Right lobe of liver (tissue), 6 donors: ENCODE measurements around the gene ZDHHC1. TPM values are rescaled to one million over a fixed set of nuclear protein-coding genes. Genes with fewer than 3 reads are reported as not detected.
A peak's percentile ranks its signal among the peaks of the same experiment; 100 is the strongest.

ENCODE experiments used
- ATAC-seq, 4 donors: fragments of 200-7000 bp; cut with Tn5 transposase; one replicate each; pipeline ENCODE4 v1.9.1; 2020; ENCODE audit warnings: mild to moderate bottlenecking in 4 of 4, moderate library complexity in 4 of 4
- DNase-seq, 3 donors: peaks; one replicate each; pipeline ENCODE4 v3.0.0-alpha.2; 2020
- H3K27ac ChIP-seq, 3 donors: fragments of 200-600 bp; one replicate each; pipeline ENCODE4 v1.8.0; 2022
- H3K27me3 ChIP-seq, 2 donors: fragments of 200-600 bp; one replicate each; pipeline ENCODE4 v1.8.0; 2022
- H3K36me3 ChIP-seq, 4 donors: fragments of 200-600 bp; sonication (generic) in 1 of 4; one replicate each; pipeline versions ENCODE4 v1.5.1 to v1.8.0; 2017 to 2022; ENCODE audit warnings: control low read depth in 1 of 4
- H3K4me1 ChIP-seq, 4 donors: fragments of 200-600 bp; sonication (generic) in 1 of 4; one replicate each; pipeline versions ENCODE4 v1.5.1 to v1.8.0; 2017 to 2022; ENCODE audit warnings: control low read depth in 1 of 4
- H3K4me3 ChIP-seq, 3 donors: fragments of 200-600 bp; one replicate each; pipeline ENCODE4 v1.8.0; 2022
- H3K9me3 ChIP-seq, 4 donors: fragments of 200-600 bp; sonication (generic) in 1 of 4; one replicate each; pipeline versions ENCODE4 v1.5.1 to v1.8.0; 2017 to 2022; ENCODE audit warnings: control low read depth in 1 of 4
- POLR2A ChIP-seq: fragments of 450-650 bp; IDR thresholded peaks from one replicate; pipeline ENCODE4 v1.6.1; 2017; ENCODE audit warnings: antibody characterized with exemption, mild to moderate bottlenecking
- WGBS: methylation state at CpG from one replicate; pipeline ENCODE4 v1.1.6; 2018; ENCODE audit warnings: low coverage, low lambda C conversion rate; ENCODE audit not compliant: insufficient coverage; ENCODE audit errors: missing lambda C conversion rate; 5-methylcytosine and 5-hydroxymethylcytosine counted together
- intact Hi-C, 2 donors: fragments of 100-400 bp; cut with DNase I; formaldehyde crosslinking; loops; one replicate each; pipeline versions ENCODE4 v1.11.2 to v1.14.1; 2022
- total RNA-seq, 6 experiments: library from RNA; depleted of rRNA in 2 of 6; stranded (reverse); fragments of >200 nt in 2 of 6; fragmentation: NEBNext Ultra II Directional in 3 of 6; extraction: Animal tissue kit (Norgen Biotek cat#: 25700) in 3 of 6; gene quantifications; one replicate each; pipeline versions ENCODE4 v1.1.0 to v1.2.4, GENCODE V29; 2016 to 2023
- TF ChIP-seq, protein P1 (sequence below), 4 donors: fragments of 200-600 bp in 3 of 4; fragments of 450-650 bp in 1 of 4; IDR thresholded peaks; one replicate each; pipeline versions ENCODE4 v1.5.1 to v1.8.0; 2016 to 2022; ENCODE audit warnings: antibody characterized with exemption in 4 of 4, mild to moderate bottlenecking in 2 of 4
- donor health status: DM: no; HTN: yes; CAD: no.
- donor health status: DM: no; HTN: no; CAD: no.
- donor health status: DM: no; HTN: no; CAD: no.
- donor health status: DM: no; HTN: yes; CAD: no.
- donor health status: DM: no; HTN: yes; CAD: no.

ZDHHC1 gene
- total RNA-seq, 6 experiments from 2014 or later = 1.2 to 4.0 (median 1.8) TPM

GRCh38 chr16:67451061-67451703 lies 34.9 kb upstream of the ZDHHC1 start:
- ATAC-seq (no peak), DNase-seq (no peak)
- peaks cover 0 to 3% (median 1%) of the 10 kb centered on the region in 4 donors for H3K36me3 ChIP-seq
- H3K9me3 ChIP-seq = no peaks in the 10 kb centered on the region
- intact Hi-C loops = no loop called here
- no peak overlapping the region for H3K27ac ChIP-seq
- H3K4me1 ChIP-seq = peaks cover 0 to 37% (median 23%) of the 10 kb centered on the region in 4 donors
- H3K4me3 ChIP-seq = no peak overlapping the region
- H3K27me3 ChIP-seq = no peaks in the 10 kb centered on the region
- TF ChIP-seq, protein P1, sequence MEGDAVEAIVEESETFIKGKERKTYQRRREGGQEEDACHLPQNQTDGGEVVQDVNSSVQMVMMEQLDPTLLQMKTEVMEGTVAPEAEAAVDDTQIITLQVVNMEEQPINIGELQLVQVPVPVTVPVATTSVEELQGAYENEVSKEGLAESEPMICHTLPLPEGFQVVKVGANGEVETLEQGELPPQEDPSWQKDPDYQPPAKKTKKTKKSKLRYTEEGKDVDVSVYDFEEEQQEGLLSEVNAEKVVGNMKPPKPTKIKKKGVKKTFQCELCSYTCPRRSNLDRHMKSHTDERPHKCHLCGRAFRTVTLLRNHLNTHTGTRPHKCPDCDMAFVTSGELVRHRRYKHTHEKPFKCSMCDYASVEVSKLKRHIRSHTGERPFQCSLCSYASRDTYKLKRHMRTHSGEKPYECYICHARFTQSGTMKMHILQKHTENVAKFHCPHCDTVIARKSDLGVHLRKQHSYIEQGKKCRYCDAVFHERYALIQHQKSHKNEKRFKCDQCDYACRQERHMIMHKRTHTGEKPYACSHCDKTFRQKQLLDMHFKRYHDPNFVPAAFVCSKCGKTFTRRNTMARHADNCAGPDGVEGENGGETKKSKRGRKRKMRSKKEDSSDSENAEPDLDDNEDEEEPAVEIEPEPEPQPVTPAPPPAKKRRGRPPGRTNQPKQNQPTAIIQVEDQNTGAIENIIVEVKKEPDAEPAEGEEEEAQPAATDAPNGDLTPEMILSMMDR (IDR thresholded peaks at IDR 0.05) = no peak
- TF ChIP-seq POLR2A = no peak
- WGBS = 76% methylated on average over 9 of the region's 12 CpGs

GRCh38 chr16:67449739-67450138 lies 33.5 kb upstream of the ZDHHC1 start:
- ATAC-seq = peak; percentile 61 to 81 (median 74)
- Histone ChIP-seq H3K4me3 (no peak overlapping the region), H3K4me1 (peaks cover 0 to 52% (median 33%) of the 10 kb centered on the region in 4 donors), H3K27ac (peak overlapping the region in 1 of 3 donors; percentile 15), H3K9me3 (no peaks in the 10 kb centered on the region), H3K36me3 (peaks cover 0 to 3% (median 1%) of the 10 kb centered on the region in 4 donors), H3K27me3 (no peaks in the 10 kb centered on the region)
- WGBS = 8% methylated on average over 2 of the region's 3 CpGs
- intact Hi-C loops = no loop called here
- TF ChIP-seq POLR2A = no peak
- TF ChIP-seq, protein P1 (IDR thresholded peaks at IDR 0.05) = no peak
- peak; percentile 82 to 96 (median 95) for DNase-seq

DNA sequence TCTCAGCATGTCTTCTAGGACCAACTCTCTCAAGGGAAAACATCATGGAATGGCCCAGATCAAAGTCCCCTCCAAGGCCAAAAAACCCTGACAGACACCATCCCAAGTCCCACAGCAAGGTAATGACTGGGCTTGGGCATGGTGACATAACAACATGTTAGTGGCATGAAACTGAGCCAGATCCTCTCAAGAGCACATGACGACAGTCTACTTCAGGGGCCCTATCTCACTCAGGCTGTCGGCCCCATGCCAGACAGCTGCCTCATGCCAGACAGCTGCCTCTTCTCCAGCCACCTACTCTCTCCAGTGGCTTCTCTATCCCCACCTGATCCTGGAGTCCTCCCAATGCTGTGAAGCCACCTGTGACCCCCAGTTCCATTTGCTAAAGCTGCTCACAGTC lies 33.1 kb upstream of the ZDHHC1 start:
- ATAC-seq = no peak
- TF ChIP-seq, protein P1 (IDR thresholded peaks at IDR 0.05) = no peak
- no peak for TF ChIP-seq POLR2A
- no peak for DNase-seq
- peak overlapping the region in 1 of 3 donors; percentile 15 for H3K27ac ChIP-seq
- H3K9me3 ChIP-seq = no peaks in the 10 kb centered on the region
- intact Hi-C loops = no loop called here
- H3K27me3 ChIP-seq = no peaks in the 10 kb centered on the region
- peaks cover 0 to 56% (median 35%) of the 10 kb centered on the region in 4 donors for H3K4me1 ChIP-seq
- no peak overlapping the region for H3K4me3 ChIP-seq
- WGBS = no CpG with 5 or more reads among the region's 2 CpGs
- H3K36me3 ChIP-seq = peaks cover 0 to 3% (median 1%) of the 10 kb centered on the region in 4 donors

GRCh38 chr16:67448580-67448979 lies 32.3 kb upstream of the ZDHHC1 start:
- ATAC-seq (no peak), DNase-seq (no peak)
- no peaks in the 10 kb centered on the region for H3K9me3 ChIP-seq
- peaks cover 0 to 3% (median 1%) of the 10 kb centered on the region in 4 donors for H3K36me3 ChIP-seq
- intact Hi-C loops = no loop called here
- H3K4me3 ChIP-seq = no peak overlapping the region
- WGBS = 96% methylated on average over 4 of the region's 5 CpGs
- H3K4me1 ChIP-seq = peaks cover 2 to 64% (median 41%) of the 10 kb centered on the region in 4 donors
- TF ChIP-seq POLR2A = no peak
- TF ChIP-seq, protein P1 (IDR thresholded peaks at IDR 0.05) = no peak
- H3K27me3 ChIP-seq = no peaks in the 10 kb centered on the region
- no peak overlapping the region for H3K27ac ChIP-seq
